GM11168 (cell line): ENCODE results near the gene ZNF516.

Experiments
- in situ Hi-C: fragments of 300-500 bp; cut with MboI; formaldehyde crosslinking; loops from one replicate; pipeline ENCODE4 v1.12.0; 2022; ENCODE audit warnings: low sequenced_read_pairs; ENCODE audit not compliant: unreplicated experiment

Gene ZNF516

GRCh38 chr18:76491776-76492668 is 3.0 kb downstream of the ZNF516 start:
- in situ Hi-C loops: no loop called here

- in situ Hi-C loops: no loop called here
Measured at GRCh38 chr18:76491473-76491775, 3.6 kb downstream of the ZNF516 start.

GRCh38 chr18:76490670-76491472 is 4.2 kb downstream of the ZNF516 start:
- in situ Hi-C loops: no loop called here

GRCh38 chr18:76490033-76490432 is 5.0 kb downstream of the ZNF516 start:
- in situ Hi-C loops: no loop called here

- in situ Hi-C loops: no loop called here
Measured at GRCh38 chr18:76489081-76489480, 6.0 kb downstream of the ZNF516 start.

- in situ Hi-C loops: no loop called here
Measured at GRCh38 chr18:76488190-76488589, 6.9 kb downstream of the ZNF516 start.

GRCh38 chr18:76487782-76488181 is 7.3 kb downstream of the ZNF516 start:
- in situ Hi-C loops: no loop called here

- in situ Hi-C loops: no loop called here
Measured at GRCh38 chr18:76487070-76487469, 8.0 kb downstream of the ZNF516 start.

- in situ Hi-C loops: no loop called here
Measured at GRCh38 chr18:76486574-76486973, 8.5 kb downstream of the ZNF516 start.

- in situ Hi-C loops: no loop called here
Measured at GRCh38 chr18:76486038-76486437, 9.0 kb downstream of the ZNF516 start.

- in situ Hi-C loops: no loop called here
Measured at GRCh38 chr18:76484749-76485387, 10.2 kb downstream of the ZNF516 start.

- in situ Hi-C loops: no loop called here
Measured at GRCh38 chr18:76483780-76484179, 11.3 kb downstream of the ZNF516 start.

- in situ Hi-C loops: no loop called here
Measured at GRCh38 chr18:76482971-76483691, 11.9 kb downstream of the ZNF516 start.

- in situ Hi-C loops: no loop called here
Measured at GRCh38 chr18:76482267-76482666, 12.8 kb downstream of the ZNF516 start.

GRCh38 chr18:76480913-76481312 is 14.1 kb downstream of the ZNF516 start:
- in situ Hi-C loops: no loop called here

GRCh38 chr18:76479351-76480238 is 15.4 kb downstream of the ZNF516 start:
- in situ Hi-C loops: no loop called here

GRCh38 chr18:76476665-76477561 is 18.1 kb downstream of the ZNF516 start:
- in situ Hi-C loops: no loop called here

GRCh38 chr18:76475450-76476194 is 19.4 kb downstream of the ZNF516 start:
- in situ Hi-C loops: no loop called here
